Heart left ventricle (tissue), 13 donors: Measurements from ENCODE around the gene MPP3.

Experiments used
- POLR2A ChIP-seq, 2 donors: fragments of 450-650 bp; IDR thresholded peaks; one replicate each; pipeline ENCODE4 v1.6.1; 2017; ENCODE audit warnings: antibody characterized with exemption in 2 of 2, mild to moderate bottlenecking in 2 of 2, moderate library complexity in 2 of 2
- TF ChIP-seq, protein P1 (sequence below), 12 donors: fragments of 200-600 bp; sonication (generic) in 4 of 12; IDR thresholded peaks; one replicate each; pipeline versions ENCODE4 v1.5.0 to v1.8.0; 2018 to 2022; ENCODE audit warnings: antibody characterized with exemption in 12 of 12, mild to moderate bottlenecking in 5 of 12
- donor health status: ischemic (EF 13 %, LVEDD 7.1; RV severe dilation, severe dysfunction).
- donor health status: DM: no; HTN: yes; CAD: no.
- donor health status: DM: no; HTN: no; CAD: no.
- donor health status: ischemic (EF 25% LVEDD 6.9; RV normal size, moderate dysfunction).
- donor health status: ischemic (EF 25% LVEDD 5.7; RV mildly dilated, moderate dysfunction).
- donor health status: ischemic (EF 35%, LVEDD 5.7; RV mildly dilated, moderate dysfunction).
- donor health status: nonischemic (EF 11% LVEDD 7.7; RV severe dilation, severe dysfunction).
- donor health status: DM: yes; HTN: yes; CAD: no.
- donor health status: PGD.
- donor health status: ischemic (EF 29% LVEDD 5.4; RV normal size, mild dysfunction).
- donor health status: nonischemic (EF 23%, LVEDD 6.1; RV moderate dilation, normal function).

GRCh38 chr17:43855061-43855460 is 22.1 kb upstream of the MPP3 start:
- TF ChIP-seq, protein P1, sequence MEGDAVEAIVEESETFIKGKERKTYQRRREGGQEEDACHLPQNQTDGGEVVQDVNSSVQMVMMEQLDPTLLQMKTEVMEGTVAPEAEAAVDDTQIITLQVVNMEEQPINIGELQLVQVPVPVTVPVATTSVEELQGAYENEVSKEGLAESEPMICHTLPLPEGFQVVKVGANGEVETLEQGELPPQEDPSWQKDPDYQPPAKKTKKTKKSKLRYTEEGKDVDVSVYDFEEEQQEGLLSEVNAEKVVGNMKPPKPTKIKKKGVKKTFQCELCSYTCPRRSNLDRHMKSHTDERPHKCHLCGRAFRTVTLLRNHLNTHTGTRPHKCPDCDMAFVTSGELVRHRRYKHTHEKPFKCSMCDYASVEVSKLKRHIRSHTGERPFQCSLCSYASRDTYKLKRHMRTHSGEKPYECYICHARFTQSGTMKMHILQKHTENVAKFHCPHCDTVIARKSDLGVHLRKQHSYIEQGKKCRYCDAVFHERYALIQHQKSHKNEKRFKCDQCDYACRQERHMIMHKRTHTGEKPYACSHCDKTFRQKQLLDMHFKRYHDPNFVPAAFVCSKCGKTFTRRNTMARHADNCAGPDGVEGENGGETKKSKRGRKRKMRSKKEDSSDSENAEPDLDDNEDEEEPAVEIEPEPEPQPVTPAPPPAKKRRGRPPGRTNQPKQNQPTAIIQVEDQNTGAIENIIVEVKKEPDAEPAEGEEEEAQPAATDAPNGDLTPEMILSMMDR (IDR thresholded peaks at IDR 0.05), result no peak
- no peak for TF ChIP-seq POLR2A (IDR thresholded peaks at IDR 0.05)
